Dedifferentiated amniotic fluid mesenchymal stem cell (primary cell): ENCODE measurements around the gene ANKRD44.
"Not testable (repeated sequence)": the region's sequence is repeated elsewhere in the genome, so short reads cannot be mapped to it uniquely, and the experiment has no call there.

Experiments used
- DNase-seq: peaks from one replicate; pipeline ENCODE4 v3.0.0-alpha.2; 2016; ENCODE audit errors: extremely low spot score

ANKRD44 gene

GRCh38 chr2:197030090-197030489, 280.5 kb downstream of the ANKRD44 start:
- DNase-seq, result no peak

GRCh38 chr2:197028633-197029032, 281.9 kb downstream of the ANKRD44 start:
- DNase-seq, result no peak

GRCh38 chr2:197028230-197028629, 282.4 kb downstream of the ANKRD44 start:
- no peak for DNase-seq

GRCh38 chr2:197024206-197024605, 286.4 kb downstream of the ANKRD44 start:
- no peak for DNase-seq

- not testable (repeated sequence) for DNase-seq
Measured at GRCh38 chr2:197020921-197021320, 289.7 kb downstream of the ANKRD44 start.

- DNase-seq, result no peak
Measured at GRCh38 chr2:197013098-197013497, 297.5 kb downstream of the ANKRD44 start.

- DNase-seq, result peak; percentile 49
Measured at GRCh38 chr2:197011801-197012641, 298.6 kb downstream of the ANKRD44 start.

GRCh38 chr2:197011021-197011417, 299.6 kb downstream of the ANKRD44 start:
- DNase-seq, result no peak

- DNase-seq, result no peak
Measured at GRCh38 chr2:197010200-197011020, 300.2 kb downstream of the ANKRD44 start.

- DNase-seq, result not testable (repeated sequence)
Measured at GRCh38 chr2:197008741-197009341, 301.7 kb downstream of the ANKRD44 start.

GRCh38 chr2:197007716-197008628, 302.6 kb downstream of the ANKRD44 start:
- peak; percentile 54 for DNase-seq

GRCh38 chr2:197001921-197002320, 308.7 kb downstream of the ANKRD44 start:
- no peak for DNase-seq

GRCh38 chr2:196995757-196996314, 314.7 kb downstream of the ANKRD44 start:
- no peak for DNase-seq

- DNase-seq, result no peak
Measured at GRCh38 chr2:196994764-196995163, 315.8 kb downstream of the ANKRD44 start.

- no peak for DNase-seq
Measured at GRCh38 chr2:196993617-196994016, 317.0 kb downstream of the ANKRD44 start.

GRCh38 chr2:196992466-196992865, 318.1 kb downstream of the ANKRD44 start:
- no peak for DNase-seq

GRCh38 chr2:196990788-196991461, 319.7 kb downstream of the ANKRD44 start:
- no peak for DNase-seq

- DNase-seq, result no peak
Measured at GRCh38 chr2:196990092-196990491, 320.5 kb downstream of the ANKRD44 start.

GRCh38 chr2:196989496-196989895, 321.1 kb downstream of the ANKRD44 start:
- DNase-seq, result no peak

- no peak for DNase-seq
Measured at GRCh38 chr2:196988639-196989038, 321.9 kb downstream of the ANKRD44 start.
